GM19467 (cell line): ENCODE data around the gene DEPDC4.
"Not testable (repeated sequence)": the region's sequence is repeated elsewhere in the genome, so short reads cannot be mapped to it uniquely, and the experiment has no call there.

Source experiments
- ATAC-seq: cut with Tn5 transposase; IDR thresholded peaks from one replicate; pipeline ENCODE4 v1.9.1; 2021; ENCODE audit warnings: mild to moderate bottlenecking, moderate library complexity; ENCODE audit not compliant: unreplicated experiment

Gene DEPDC4

DNA sequence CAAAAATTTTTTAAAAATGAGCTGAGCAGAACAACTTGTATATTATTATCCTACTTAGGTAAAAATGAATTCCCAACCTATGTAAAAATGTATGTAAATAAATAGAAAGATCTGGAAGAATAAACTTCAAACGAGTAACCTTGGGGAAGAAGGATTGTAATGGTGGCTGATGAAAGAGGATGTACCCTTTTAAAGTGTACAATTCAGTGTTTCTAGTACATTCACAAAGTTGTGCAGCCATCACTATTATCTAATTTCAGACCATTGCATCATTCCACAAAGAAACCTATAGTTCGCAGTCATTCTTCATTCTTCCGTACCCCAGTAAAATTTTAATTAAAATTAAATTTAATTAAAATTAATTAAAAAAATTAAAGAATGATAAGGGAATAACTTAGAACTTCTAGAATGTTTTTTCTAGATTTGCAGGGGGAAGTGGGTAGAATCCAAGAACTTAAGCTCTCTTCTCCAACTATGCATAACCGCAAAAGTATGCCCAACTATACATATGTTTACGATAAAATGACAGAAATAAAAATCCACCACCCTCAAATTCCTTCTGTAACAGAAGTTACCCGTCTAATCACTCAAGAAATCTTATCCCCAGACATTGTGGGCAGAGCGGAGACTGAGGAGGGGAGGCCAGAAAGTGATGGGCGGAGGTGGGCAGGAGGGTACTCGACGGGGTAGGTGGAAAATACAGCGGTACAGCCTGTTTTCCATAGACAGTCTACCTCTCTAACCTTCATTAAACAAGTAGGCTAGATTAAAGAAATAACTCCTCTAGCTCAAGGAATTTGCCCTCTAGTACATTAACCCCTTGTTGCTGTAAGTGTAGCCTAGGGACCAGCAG is 921 bp downstream of the DEPDC4 start:
- no peak for ATAC-seq

DNA sequence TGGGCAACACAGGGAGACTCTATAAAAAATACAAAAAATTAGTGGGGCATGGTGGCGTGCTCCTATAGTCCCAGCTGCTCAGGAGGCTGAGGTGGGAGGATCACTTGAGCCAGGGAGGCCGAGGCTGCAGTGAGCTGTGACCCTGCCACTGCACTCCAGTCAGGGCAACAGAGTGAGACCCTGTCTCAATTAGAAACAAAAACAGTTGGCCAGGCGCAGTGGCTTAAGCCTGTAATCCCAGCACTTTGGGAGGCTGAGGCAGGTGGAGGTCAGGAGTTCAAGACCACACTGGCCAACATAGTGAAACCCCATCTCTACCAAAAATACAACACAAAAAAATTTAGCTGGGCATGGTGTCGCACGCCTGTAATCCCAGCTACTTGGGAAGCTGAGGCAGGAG is 1.8 kb downstream of the DEPDC4 start:
- ATAC-seq = not testable (repeated sequence)

DNA sequence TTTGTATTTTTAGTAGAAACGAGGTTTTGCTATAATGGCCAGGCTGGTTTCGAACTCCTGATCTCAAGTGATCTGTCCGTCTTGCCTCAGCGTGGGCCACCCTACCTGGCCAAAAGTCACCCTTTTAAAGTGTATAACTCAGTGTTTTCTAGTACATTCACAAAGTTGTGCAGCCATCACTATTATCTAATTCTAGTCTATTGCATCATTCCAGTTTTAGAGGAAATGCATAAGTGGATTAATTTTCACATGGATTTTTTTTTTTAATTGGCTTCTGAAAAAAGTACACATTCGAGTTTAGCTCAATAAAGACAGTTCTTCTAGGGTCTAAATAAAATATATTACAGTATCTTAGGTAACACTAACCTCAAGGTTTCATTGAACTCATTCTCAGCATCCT is 3.7 kb downstream of the DEPDC4 start:
- no peak for ATAC-seq

DNA sequence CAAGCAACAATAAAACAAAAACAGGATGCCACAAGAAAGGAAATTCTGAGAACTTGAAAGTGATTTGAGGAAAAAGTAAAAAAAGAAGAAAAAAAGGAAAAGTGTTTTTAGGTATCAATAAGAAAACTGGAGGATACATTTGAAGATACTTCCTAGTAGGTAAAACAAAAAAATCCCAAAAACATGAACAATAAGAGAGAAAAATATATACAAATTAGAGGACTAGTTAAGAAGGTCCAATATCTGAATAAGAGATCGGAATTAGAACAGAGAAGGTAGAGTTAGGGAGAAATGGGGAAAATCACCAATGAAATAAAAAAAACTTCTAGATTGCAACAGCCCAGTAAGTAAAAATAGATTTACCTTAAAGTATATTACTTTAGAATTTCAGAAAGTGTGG is 8.8 kb downstream of the DEPDC4 start:
- no peak for ATAC-seq

DNA sequence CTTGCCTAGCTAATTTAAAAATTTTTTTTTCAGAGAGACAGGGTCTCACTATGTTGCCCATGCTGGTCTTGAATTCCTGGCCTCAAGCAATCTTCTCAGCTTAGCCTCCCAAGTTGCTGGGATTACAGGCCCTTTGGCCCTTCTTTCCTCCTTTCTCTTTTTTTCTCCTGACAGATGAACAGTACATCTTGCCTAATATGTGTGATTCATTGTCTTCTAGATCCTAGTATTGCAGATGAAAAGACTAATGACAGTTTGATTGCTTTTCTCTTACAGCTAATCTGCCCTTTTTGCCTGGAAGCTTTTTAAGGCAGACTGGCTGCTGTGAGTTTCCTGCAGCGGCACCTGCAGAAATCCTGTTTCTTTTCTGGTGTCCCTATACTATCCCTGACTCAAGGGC is 12.0 kb downstream of the DEPDC4 start:
- ATAC-seq = no peak

DNA sequence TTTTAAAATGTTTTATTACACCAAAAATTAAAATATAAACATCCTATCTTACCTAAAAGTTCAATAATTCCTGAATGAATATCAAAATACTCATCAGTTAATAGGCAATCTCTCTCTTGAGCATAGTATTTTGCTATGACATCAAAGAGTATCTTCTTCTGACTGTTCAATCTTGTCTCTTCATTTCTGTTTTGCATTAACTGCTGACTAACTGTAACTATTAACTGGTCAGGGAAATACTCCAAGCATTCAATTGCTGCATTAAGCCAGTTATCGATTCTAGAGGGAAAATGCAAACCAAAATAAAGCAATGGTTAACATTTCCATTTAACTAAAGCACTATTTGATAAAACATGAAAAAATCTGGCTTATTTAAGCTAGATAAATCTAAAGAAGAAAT is 13.4 kb downstream of the DEPDC4 start:
- no peak for ATAC-seq

DNA sequence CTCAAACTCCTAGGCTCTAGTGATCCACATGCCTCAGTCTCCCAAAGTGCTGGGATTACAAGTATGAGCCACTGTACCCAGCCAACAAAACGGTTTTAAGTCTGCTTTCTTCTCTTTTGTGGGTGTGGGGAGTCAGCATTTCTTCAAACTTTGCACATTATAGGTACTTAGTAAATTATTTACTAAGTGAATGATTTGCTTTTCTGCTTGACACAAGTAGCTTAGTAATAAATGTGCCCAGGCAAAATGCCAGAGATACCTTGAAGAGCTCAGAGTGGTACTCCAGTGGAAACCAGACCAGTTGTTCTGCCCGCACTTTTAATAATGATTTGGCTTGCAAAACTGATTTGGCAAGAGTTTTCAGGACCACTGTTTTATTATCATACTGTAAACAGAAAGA is 15.0 kb downstream of the DEPDC4 start:
- ATAC-seq = no peak

DNA sequence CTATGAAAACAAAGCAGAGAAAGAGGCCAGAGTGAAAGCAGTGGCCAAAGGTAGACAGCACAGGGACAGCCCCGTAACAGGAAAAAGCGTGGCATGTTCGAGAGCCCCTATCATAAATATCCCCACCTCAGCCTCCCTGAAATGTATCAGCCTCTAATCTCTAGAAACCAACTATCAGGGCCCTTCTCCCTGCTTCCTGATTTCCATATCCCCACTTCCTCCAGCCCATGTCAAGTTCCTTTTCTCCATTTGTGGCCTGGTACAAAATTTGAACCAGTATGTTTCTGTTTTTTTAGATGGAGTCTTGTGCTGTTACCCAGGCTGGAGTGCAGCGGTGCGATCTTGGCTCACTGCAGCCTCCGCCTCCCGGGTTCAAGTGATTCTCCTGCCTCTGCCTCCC is 16.9 kb downstream of the DEPDC4 start:
- no peak for ATAC-seq

DNA sequence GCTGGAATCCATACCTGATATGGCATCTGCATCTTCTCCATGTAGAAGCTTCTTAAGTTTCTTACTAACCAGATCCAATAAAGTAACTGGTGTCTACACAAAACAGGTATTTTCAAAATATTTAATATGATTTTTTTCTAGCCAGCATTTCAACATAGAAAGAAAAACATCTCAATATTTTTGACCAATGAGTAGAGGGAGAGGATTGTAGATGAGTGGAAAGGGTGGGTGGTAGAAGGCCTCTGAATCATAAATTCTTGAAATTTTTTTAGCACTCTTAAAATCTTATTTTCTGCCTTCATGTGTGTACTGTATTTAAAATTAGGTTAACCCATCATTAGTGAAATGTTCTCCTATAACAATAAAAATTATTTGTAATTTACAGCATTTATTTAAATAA is 18.0 kb downstream of the DEPDC4 start:
- ATAC-seq = no peak

DNA sequence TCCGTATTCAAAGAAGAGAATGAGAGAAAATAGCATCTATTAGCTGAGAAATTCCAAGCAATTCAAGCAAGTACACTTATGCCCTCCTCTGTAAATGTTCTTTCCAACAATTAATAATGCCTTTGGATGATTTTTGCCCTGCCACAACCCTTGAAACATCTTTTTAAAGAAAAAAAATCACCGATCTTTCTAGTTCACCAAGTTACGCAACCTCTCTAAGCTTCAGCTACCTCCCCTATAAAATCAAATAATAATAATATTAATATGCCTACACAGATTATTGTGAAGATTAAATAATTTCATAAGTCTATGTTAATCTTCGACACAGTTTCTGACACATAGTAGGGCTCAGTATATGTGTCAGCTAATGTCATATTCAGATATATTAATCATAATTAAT is 19.1 kb downstream of the DEPDC4 start:
- no peak for ATAC-seq

DNA sequence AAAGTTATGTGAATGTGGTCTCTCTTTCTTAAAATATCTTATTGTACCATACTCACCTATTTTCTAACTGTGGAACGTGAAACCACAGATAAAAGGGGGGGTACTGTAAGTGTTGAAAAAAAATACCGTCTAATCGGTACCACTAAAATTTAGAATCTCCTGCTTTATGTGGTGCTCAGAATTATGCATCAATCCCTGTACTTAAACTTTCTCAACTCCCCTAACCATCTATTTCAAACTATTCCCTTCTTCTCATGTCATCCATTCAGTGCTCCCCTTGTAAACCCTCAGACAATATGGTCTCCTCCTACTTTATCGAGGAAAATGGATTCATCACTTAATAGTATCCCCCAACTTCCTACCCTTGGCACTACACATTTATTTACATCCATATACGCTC is 23.7 kb downstream of the DEPDC4 start:
- no peak for ATAC-seq

DNA sequence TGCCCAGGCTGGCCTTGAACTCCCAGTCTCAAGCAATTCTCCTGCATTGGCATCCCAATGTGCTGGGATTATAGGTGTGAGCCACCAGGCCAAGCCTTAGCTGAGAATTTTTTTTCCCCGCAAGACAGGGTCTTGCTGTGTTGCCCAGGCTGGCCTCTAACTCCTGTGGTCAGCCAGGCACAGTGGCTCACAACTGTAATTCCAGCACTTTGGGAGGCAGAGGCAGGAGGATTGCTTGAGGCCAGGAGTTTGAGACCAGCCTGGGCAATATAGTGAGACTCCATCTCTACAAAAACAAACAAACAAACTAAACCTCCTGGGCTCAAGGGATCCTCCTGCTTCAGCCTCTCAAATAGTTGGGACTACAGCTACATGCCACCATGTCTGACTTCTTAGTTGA is 27.3 kb downstream of the DEPDC4 start:
- no peak for ATAC-seq

DNA sequence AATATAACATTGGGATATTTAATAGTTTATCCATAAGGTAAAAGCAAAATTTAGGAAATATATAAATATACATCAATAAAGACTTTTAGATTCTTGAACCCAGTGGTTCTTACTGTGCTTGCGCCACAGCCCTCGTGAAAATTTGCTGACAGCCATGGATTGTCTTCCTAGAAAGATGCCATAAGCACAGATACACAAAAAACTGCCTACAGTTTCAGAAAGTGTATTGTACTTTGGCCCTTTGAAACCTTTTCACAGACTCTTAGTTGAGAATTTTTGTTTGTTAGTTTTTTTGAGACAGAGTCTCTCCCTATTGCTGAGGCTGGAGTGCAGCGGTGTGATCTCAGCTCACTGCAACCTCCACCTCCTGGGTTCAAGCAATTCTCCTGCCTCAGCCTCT is 28.1 kb downstream of the DEPDC4 start:
- no peak for ATAC-seq

DNA sequence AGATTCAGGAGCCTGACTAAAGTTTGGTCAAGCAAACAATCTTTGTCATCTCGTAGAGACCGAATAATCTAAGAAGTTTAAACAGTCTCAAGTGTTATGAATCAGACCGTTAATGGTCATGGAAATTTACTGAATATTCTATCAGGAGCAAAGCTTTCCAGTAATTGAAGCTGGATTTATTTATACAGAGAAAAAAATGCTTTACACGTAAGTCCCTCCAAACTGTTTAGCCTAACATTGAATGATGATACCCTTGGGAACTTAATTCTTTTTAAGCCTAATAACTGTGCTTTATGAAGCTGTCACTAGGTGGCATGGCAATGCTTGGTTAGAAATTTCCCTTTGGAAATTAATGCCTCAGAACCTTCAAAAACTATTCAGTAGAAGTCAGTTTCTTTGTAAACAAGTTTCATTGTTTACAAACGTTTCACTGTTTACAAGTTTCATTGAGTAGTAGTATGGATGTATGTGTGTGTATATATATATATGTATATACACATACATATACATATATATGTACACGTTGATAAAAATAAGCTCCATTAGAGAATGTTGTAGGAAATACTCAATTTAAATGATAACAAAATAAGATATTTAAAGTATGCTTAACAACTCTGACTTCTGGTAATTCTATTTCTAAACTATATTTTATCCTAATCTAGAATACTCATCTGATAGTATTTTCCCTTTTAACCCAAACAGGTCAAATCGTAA is 32.1 kb downstream of the DEPDC4 start:
- no peak for ATAC-seq

DNA sequence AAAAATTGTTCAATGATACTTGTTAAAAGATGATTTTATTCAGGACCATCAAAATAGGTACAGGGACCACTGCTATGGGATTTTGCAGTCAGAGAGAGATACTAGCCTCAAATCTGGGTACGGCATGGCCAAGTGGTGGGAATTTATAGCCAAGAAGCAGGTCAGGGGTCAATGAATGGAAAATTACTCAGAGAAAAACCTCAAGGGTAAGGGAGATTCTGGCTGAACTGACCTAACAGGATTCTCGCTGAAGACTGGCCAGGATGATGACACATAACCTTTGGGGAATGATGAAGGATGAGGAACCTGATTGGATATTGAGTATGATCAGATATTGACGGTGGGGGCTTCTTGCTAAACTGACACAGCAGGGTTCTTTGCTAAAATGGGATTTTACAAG is 32.7 kb downstream of the DEPDC4 start:
- no peak for ATAC-seq

DNA sequence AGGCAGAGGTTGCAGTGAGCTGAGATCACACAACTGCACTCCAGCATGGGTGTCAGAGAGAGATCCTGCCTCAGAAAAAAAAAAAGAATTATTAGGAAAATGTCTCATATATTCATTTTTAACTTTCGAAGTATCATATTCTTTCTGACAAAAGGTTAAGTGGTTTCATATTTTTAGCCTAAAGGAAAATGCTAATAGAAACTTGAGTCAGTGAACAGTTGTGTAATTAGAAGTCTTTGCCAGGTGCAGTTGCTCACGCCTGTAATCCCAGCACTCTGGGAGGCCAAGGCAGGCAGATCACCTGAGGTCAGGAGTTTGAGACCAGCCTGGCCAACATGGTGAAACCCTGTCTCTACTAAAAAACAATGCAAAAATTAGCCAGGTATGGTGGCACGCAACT is 35.0 kb downstream of the DEPDC4 start:
- ATAC-seq = not testable (repeated sequence)

DNA sequence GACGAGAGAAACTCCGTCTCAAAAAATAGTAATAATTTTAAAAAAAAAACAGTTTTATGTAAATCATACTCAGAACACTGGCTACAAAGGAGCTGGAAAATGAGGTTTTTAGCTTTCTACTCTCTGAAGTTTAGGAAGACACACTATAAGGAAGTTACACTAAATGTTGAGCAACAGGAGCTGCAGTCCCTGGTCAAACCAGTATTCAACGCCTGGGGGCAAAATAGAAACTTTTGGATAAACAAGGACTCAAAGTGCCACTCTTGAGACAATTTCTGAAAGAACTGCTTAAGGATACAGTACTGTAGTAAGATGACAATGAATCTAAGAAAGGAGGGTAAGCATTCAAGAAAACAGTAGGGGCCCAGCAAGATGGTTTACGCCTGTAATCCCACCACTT is 37.0 kb downstream of the DEPDC4 start:
- ATAC-seq = no peak

DNA sequence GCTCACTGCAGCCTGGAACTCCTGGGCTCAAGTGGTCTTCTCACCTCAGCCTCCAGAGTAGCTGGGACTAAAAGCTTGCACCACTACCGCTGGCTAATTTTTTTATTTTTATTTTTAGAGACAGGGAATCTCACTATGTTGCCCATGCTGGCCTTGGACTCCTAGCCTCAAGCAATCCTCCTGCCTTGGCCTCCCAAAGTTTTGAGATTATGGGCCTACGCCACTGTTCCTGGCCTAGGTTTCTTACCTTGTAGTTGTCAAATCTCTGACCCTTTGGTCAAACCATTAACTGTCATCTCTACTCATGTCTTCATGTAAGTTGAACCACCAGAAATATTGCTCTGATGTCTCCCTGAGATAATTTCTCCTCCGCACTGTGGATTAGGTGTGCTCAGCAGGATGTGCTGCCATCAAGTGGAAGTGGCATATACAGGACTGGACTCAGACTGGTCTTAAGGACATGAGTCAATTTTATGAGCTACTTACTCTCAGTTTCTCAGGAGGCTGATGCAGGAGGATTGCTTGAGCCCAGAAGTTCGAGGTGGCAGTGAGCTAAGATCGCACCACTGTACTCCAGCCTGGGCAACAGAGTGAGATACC is 37.7 kb downstream of the DEPDC4 start:
- no peak for ATAC-seq

DNA sequence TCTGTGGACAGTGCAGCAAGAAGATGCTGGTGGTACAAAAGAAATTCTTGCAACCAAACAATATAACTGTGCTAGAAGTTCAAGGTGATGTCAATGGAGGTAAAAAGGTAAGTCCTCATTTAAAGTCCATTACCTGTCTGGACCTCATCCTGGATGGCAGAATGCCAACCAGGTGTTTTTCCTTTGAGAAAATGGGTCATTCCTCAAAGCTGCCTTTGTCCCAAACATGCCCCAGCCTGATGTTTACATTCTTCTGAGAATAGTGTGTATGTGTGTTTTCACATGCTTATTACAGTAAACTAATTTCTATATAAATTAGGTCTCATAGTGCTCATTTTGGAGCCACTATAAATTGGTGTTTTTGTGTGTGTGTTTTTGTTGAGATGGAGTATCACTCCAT is 41.4 kb downstream of the DEPDC4 start:
- ATAC-seq = no peak

DNA sequence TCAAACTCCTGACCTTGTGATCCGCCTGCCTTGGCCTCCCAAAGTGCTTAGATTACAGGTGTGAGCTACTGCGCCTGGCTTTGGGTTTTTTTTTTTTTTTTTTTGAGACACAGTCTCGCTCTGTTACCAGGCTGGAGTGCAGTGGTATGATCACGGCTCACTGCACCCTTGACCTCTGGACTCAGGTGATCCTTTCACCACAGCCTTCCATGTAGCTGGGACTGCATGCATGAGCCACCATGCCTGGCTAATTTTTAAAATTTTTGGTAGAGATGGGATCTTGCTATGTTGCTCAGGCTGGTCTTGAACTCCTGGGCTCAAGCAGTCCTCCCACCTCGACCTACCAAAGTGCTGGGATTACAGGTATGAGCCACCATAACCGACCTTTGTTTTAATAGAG is 44.7 kb downstream of the DEPDC4 start:
- ATAC-seq = not testable (repeated sequence)

DNA sequence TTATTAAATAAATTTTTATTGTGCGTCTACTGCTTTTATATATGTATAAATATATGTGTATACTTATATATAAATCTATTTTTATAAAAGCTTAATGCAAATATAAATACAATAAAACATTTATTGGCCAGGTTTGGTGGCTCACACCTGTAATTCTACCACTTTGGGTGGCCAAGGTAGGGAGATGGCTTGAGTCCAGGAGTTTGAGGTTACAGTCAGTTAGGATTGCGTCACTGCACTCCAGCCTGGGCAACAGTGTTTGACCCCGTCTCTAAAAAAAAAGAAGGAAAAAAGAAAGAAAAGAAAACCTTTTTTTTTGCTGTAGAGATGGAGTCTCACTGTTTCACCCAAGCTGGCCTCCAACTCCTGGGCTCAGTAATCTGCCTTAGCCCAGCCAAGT is 45.4 kb downstream of the DEPDC4 start:
- no peak for ATAC-seq
